HL-60 (cell line): ENCODE data around the gene VSTM2L.
A peak's percentile ranks its signal among the peaks of the same experiment; 100 is the strongest.

Experiments
- DNase-seq, 2 experiments: peaks; one replicate each; pipeline ENCODE4 v3.0.0-alpha.2; 2010 to 2020; ENCODE audit warnings: low read depth in 1 of 2, low spot score in 1 of 2
- H3K27ac ChIP-seq: fragments of 250-450 bp; sonication (Bioruptor Pico); replicated peaks from 2 replicates; pipeline ENCODE4 v1.5.1; 2020; ENCODE audit warnings: mild to moderate bottlenecking, moderate library complexity
- H3K27me3 ChIP-seq: fragments of 250-450 bp; sonication (Bioruptor Pico); 2 replicates; pipeline ENCODE4 v1.5.1; 2021; ENCODE audit warnings: mild to moderate bottlenecking, moderate library complexity; ENCODE audit not compliant: insufficient read depth, poor library complexity, severe bottlenecking
- H3K4me3 ChIP-seq: replicated peaks from 2 replicates; pipeline ENCODE4 v1.5.1; 2011; ENCODE audit warnings: mild to moderate bottlenecking, control low read depth, low read length; ENCODE audit not compliant: insufficient read depth
- GABPA ChIP-seq: IDR thresholded peaks from 2 replicates; pipeline ENCODE4 v1.6.1; 2012; ENCODE audit warnings: low read depth
- POLR2AphosphoS5 ChIP-seq: IDR thresholded peaks from 2 replicates; pipeline ENCODE4 v1.6.1; 2012; ENCODE audit warnings: low read depth
- REST ChIP-seq: IDR thresholded peaks from 2 replicates; pipeline ENCODE4 v1.6.1; 2012; ENCODE audit warnings: low read depth; ENCODE audit not compliant: insufficient replicate concordance
- SPI1 ChIP-seq: IDR thresholded peaks from 2 replicates; pipeline ENCODE4 v1.6.1; 2012; ENCODE audit warnings: low read depth, mild to moderate bottlenecking, borderline replicate concordance
- TF ChIP-seq, protein P1 (sequence below): IDR thresholded peaks from one replicate; pipeline ENCODE4 v1.5.1; 2011; ENCODE audit warnings: low read length, control low read depth, inconsistent platforms; ENCODE audit not compliant: insufficient read depth

VSTM2L gene

GRCh38 chr20:37901654-37902503, 1.0 kb upstream of the VSTM2L start:
- no peak overlapping the region for H3K27ac ChIP-seq
- H3K4me3 ChIP-seq, result no peak overlapping the region
- DNase-seq, result peak; percentile 11 to 28
- TF ChIP-seq POLR2AphosphoS5 (no peak), REST (peak; percentile 88), GABPA (no peak)
- H3K27me3 ChIP-seq, result peaks cover 18% of the 10 kb centered on the region

- TF ChIP-seq REST, result no peak
- no peak for TF ChIP-seq POLR2AphosphoS5
- TF ChIP-seq SPI1, result no peak
- peaks cover 25% of the 10 kb centered on the region for H3K27me3 ChIP-seq
- no peak overlapping the region for H3K27ac ChIP-seq
- no peak for DNase-seq
- H3K4me3 ChIP-seq, result no peak overlapping the region
These were observed 535 bp downstream of the VSTM2L start for GRCh38 chr20:37903317-37904007.

- no peak overlapping the region for H3K4me3 ChIP-seq
- TF ChIP-seq REST (no peak), GABPA (no peak), SPI1 (no peak), POLR2AphosphoS5 (no peak)
- TF ChIP-seq, protein P1, sequence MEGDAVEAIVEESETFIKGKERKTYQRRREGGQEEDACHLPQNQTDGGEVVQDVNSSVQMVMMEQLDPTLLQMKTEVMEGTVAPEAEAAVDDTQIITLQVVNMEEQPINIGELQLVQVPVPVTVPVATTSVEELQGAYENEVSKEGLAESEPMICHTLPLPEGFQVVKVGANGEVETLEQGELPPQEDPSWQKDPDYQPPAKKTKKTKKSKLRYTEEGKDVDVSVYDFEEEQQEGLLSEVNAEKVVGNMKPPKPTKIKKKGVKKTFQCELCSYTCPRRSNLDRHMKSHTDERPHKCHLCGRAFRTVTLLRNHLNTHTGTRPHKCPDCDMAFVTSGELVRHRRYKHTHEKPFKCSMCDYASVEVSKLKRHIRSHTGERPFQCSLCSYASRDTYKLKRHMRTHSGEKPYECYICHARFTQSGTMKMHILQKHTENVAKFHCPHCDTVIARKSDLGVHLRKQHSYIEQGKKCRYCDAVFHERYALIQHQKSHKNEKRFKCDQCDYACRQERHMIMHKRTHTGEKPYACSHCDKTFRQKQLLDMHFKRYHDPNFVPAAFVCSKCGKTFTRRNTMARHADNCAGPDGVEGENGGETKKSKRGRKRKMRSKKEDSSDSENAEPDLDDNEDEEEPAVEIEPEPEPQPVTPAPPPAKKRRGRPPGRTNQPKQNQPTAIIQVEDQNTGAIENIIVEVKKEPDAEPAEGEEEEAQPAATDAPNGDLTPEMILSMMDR, result no peak
- no peak for DNase-seq
- no peak overlapping the region for H3K27ac ChIP-seq
- H3K27me3 ChIP-seq, result peaks cover 25% of the 10 kb centered on the region
These were observed 1.2 kb downstream of the VSTM2L start for GRCh38 chr20:37904008-37904642.
